ENCODE results near the gene CTNND2.

DNA sequence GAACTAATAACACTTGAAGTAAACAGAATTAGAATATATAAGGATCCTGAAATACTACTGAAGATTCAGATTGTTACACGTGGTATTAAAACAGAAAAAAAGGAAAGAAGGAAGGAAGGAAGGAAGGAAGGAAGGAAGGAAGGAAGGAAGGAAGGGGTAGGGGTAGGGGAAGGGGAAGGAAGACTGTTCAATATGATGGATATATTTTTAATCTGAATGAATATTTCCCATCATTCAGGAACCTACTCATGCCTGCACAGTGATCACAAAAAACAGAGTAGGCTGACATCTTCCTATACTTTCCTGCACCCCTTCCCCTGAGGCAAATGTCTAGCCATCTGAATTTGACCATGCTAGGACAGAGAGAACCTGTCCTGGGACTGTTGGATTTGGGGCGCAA lies 133.9 kb downstream of the CTNND2 start:
- no peak for TF ChIP-seq POLR2A (IDR thresholded peaks at IDR 0.05)
- TF ChIP-seq, protein P1, sequence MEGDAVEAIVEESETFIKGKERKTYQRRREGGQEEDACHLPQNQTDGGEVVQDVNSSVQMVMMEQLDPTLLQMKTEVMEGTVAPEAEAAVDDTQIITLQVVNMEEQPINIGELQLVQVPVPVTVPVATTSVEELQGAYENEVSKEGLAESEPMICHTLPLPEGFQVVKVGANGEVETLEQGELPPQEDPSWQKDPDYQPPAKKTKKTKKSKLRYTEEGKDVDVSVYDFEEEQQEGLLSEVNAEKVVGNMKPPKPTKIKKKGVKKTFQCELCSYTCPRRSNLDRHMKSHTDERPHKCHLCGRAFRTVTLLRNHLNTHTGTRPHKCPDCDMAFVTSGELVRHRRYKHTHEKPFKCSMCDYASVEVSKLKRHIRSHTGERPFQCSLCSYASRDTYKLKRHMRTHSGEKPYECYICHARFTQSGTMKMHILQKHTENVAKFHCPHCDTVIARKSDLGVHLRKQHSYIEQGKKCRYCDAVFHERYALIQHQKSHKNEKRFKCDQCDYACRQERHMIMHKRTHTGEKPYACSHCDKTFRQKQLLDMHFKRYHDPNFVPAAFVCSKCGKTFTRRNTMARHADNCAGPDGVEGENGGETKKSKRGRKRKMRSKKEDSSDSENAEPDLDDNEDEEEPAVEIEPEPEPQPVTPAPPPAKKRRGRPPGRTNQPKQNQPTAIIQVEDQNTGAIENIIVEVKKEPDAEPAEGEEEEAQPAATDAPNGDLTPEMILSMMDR (IDR thresholded peaks at IDR 0.05): no peak

All from Peyer's patch (tissue), 4 donors.